GM18502 (cell line): ENCODE measurements around the gene WFS1.
A peak's percentile ranks its signal among the peaks of the same experiment; 100 is the strongest.

Experiments
- ATAC-seq: cut with Tn5 transposase; IDR thresholded peaks from one replicate; pipeline ENCODE4 v1.9.1; 2021; ENCODE audit warnings: mild to moderate bottlenecking; ENCODE audit not compliant: unreplicated experiment, poor library complexity

The WFS1 gene

GRCh38 chr4:6277935-6278800 is 8.5 kb downstream of the WFS1 start:
- ATAC-seq, result no peak

- ATAC-seq, result peak; percentile 98
Observed at GRCh38 chr4:6278801-6279197, 9.1 kb downstream of the WFS1 start.

GRCh38 chr4:6279582-6280289 is 10.1 kb downstream of the WFS1 start:
- no peak for ATAC-seq

GRCh38 chr4:6280365-6280996 is 10.8 kb downstream of the WFS1 start:
- ATAC-seq, result no peak

- no peak for ATAC-seq
Observed at GRCh38 chr4:6281436-6282313, 12.0 kb downstream of the WFS1 start.

GRCh38 chr4:6282314-6282771 is 12.7 kb downstream of the WFS1 start:
- no peak for ATAC-seq

- ATAC-seq, result no peak
Observed at GRCh38 chr4:6283282-6283681, 13.6 kb downstream of the WFS1 start.

- ATAC-seq, result no peak
Observed at GRCh38 chr4:6287017-6287788, 17.6 kb downstream of the WFS1 start.

GRCh38 chr4:6288342-6288741 is 18.7 kb downstream of the WFS1 start:
- no peak for ATAC-seq

- no peak for ATAC-seq
Observed at GRCh38 chr4:6288871-6289270, 19.2 kb downstream of the WFS1 start.

- no peak for ATAC-seq
Observed at GRCh38 chr4:6290256-6290655, 20.6 kb downstream of the WFS1 start.

- ATAC-seq, result no peak
Observed at GRCh38 chr4:6290769-6291547, 21.3 kb downstream of the WFS1 start.

- ATAC-seq, result no peak
Observed at GRCh38 chr4:6291784-6292297, 22.2 kb downstream of the WFS1 start.

GRCh38 chr4:6292376-6293096 is 22.9 kb downstream of the WFS1 start:
- no peak for ATAC-seq

GRCh38 chr4:6293097-6293445 is 23.4 kb downstream of the WFS1 start:
- no peak for ATAC-seq

- ATAC-seq, result no peak
Observed at GRCh38 chr4:6293661-6294060, 24.0 kb downstream of the WFS1 start.

GRCh38 chr4:6294705-6295421 is 25.2 kb downstream of the WFS1 start:
- ATAC-seq, result no peak
